Mucosa of stomach (tissue), 1 donor: ENCODE measurements around the gene LIN37.
"Not testable (repeated sequence)": the region's sequence is repeated elsewhere in the genome, so short reads cannot be mapped to it uniquely, and the experiment has no call there.

ENCODE experiments used
- H3K27me3 ChIP-seq: one replicate; pipeline ENCODE4 v1.7.0; 2013; ENCODE audit warnings: mild to moderate bottlenecking, low read length; ENCODE audit not compliant: control insufficient read depth, insufficient read depth
- H3K36me3 ChIP-seq: one replicate; pipeline ENCODE4 v1.7.0; 2013; ENCODE audit warnings: low read length; ENCODE audit not compliant: control insufficient read depth, insufficient read depth
- H3K4me1 ChIP-seq: one replicate; pipeline ENCODE4 v1.7.0; 2013; ENCODE audit warnings: mild to moderate bottlenecking, low read length; ENCODE audit not compliant: control insufficient read depth, insufficient read depth
- H3K4me3 ChIP-seq: one replicate; pipeline ENCODE4 v1.7.0; 2013; ENCODE audit warnings: low read length
- H3K9ac ChIP-seq: one replicate; pipeline ENCODE4 v1.7.0; 2013; ENCODE audit warnings: mild to moderate bottlenecking, low read length, moderate library complexity
- H3K9me3 ChIP-seq: one replicate; pipeline ENCODE4 v1.7.0; 2013; ENCODE audit warnings: mild to moderate bottlenecking, low read length, moderate library complexity; ENCODE audit not compliant: control insufficient read depth
- donor health status: Pancreatic carcinoma.

Gene LIN37

GRCh38 chr19:35723671-35724070 is 24.7 kb upstream of the LIN37 start:
- Histone ChIP-seq H3K36me3 (peaks cover 12% of the 10 kb centered on the region), H3K9ac (no peak overlapping the region), H3K4me1 (peaks cover 10% of the 10 kb centered on the region), H3K27me3 (no peaks in the 10 kb centered on the region), H3K4me3 (no peak overlapping the region), H3K9me3 (no peaks in the 10 kb centered on the region)

GRCh38 chr19:35724132-35724531 is 24.2 kb upstream of the LIN37 start:
- not testable (repeated sequence) for H3K9ac ChIP-seq

GRCh38 chr19:35724560-35724959 is 23.8 kb upstream of the LIN37 start:
- Histone ChIP-seq H3K4me1 (peaks cover under 1% of the 10 kb centered on the region), H3K9ac (no peak overlapping the region), H3K27me3 (no peaks in the 10 kb centered on the region), H3K36me3 (peaks cover 17% of the 10 kb centered on the region), H3K4me3 (no peak overlapping the region), H3K9me3 (no peaks in the 10 kb centered on the region)

More at GRCh38 chr19:35724132-35724531, 24.2 kb upstream of the LIN37 start:
- not testable (repeated sequence) for H3K4me3 ChIP-seq, H3K9me3 ChIP-seq, H3K4me1 ChIP-seq, H3K27me3 ChIP-seq
- peaks cover 15% of the 10 kb centered on the region for H3K36me3 ChIP-seq

- no peak overlapping the region for H3K4me3 ChIP-seq
- no peaks in the 10 kb centered on the region for H3K4me1 ChIP-seq
- no peaks in the 10 kb centered on the region for H3K27me3 ChIP-seq
- H3K9ac ChIP-seq: no peak overlapping the region
- peaks cover 24% of the 10 kb centered on the region for H3K36me3 ChIP-seq
- no peaks in the 10 kb centered on the region for H3K9me3 ChIP-seq
Measured at GRCh38 chr19:35725216-35725861, 23.0 kb upstream of the LIN37 start.

GRCh38 chr19:35727053-35727955 is 21.1 kb upstream of the LIN37 start:
- peaks cover 9% of the 10 kb centered on the region for H3K4me1 ChIP-seq
- peaks cover 26% of the 10 kb centered on the region for H3K36me3 ChIP-seq
- no peak overlapping the region for H3K4me3 ChIP-seq
- H3K9me3 ChIP-seq: no peaks in the 10 kb centered on the region
- no peak overlapping the region for H3K9ac ChIP-seq
- H3K27me3 ChIP-seq: no peaks in the 10 kb centered on the region

GRCh38 chr19:35727956-35728706 is 20.2 kb upstream of the LIN37 start:
- H3K9ac ChIP-seq: no peak overlapping the region

GRCh38 chr19:35729021-35729420 is 19.4 kb upstream of the LIN37 start:
- H3K4me3 ChIP-seq: no peak overlapping the region
- H3K9me3 ChIP-seq: no peaks in the 10 kb centered on the region
- peaks cover 9% of the 10 kb centered on the region for H3K4me1 ChIP-seq
- H3K9ac ChIP-seq: no peak overlapping the region
- H3K36me3 ChIP-seq: peaks cover 24% of the 10 kb centered on the region
- no peaks in the 10 kb centered on the region for H3K27me3 ChIP-seq

More at GRCh38 chr19:35727956-35728706, 20.2 kb upstream of the LIN37 start:
- Histone ChIP-seq H3K27me3 (no peaks in the 10 kb centered on the region), H3K4me3 (no peak overlapping the region), H3K9me3 (no peaks in the 10 kb centered on the region), H3K4me1 (peaks cover 9% of the 10 kb centered on the region), H3K36me3 (peaks cover 23% of the 10 kb centered on the region)

GRCh38 chr19:35729763-35730162 is 18.6 kb upstream of the LIN37 start:
- H3K4me3 ChIP-seq: no peak overlapping the region
- no peaks in the 10 kb centered on the region for H3K9me3 ChIP-seq
- peaks cover 25% of the 10 kb centered on the region for H3K36me3 ChIP-seq
- H3K27me3 ChIP-seq: no peaks in the 10 kb centered on the region
- H3K4me1 ChIP-seq: peaks cover 9% of the 10 kb centered on the region
- no peak overlapping the region for H3K9ac ChIP-seq

- H3K4me1 ChIP-seq: peaks cover 9% of the 10 kb centered on the region
- H3K9ac ChIP-seq: no peak overlapping the region
- no peaks in the 10 kb centered on the region for H3K9me3 ChIP-seq
Measured at GRCh38 chr19:35730326-35730725, 18.1 kb upstream of the LIN37 start.

GRCh38 chr19:35731353-35731752 is 17.0 kb upstream of the LIN37 start:
- H3K36me3 ChIP-seq: peaks cover 25% of the 10 kb centered on the region

More at GRCh38 chr19:35730326-35730725, 18.1 kb upstream of the LIN37 start:
- no peaks in the 10 kb centered on the region for H3K27me3 ChIP-seq
- no peak overlapping the region for H3K4me3 ChIP-seq
- peaks cover 25% of the 10 kb centered on the region for H3K36me3 ChIP-seq

GRCh38 chr19:35731779-35732405 is 16.5 kb upstream of the LIN37 start:
- Histone ChIP-seq H3K4me1 (peaks cover 9% of the 10 kb centered on the region), H3K36me3 (peaks cover 29% of the 10 kb centered on the region), H3K4me3 (no peak overlapping the region), H3K9ac (no peak overlapping the region), H3K9me3 (no peaks in the 10 kb centered on the region), H3K27me3 (no peaks in the 10 kb centered on the region)

More at GRCh38 chr19:35731353-35731752, 17.0 kb upstream of the LIN37 start:
- Histone ChIP-seq H3K4me3 (no peak overlapping the region), H3K9ac (peak overlapping the region; percentile 39), H3K9me3 (no peaks in the 10 kb centered on the region), H3K4me1 (peaks cover 9% of the 10 kb centered on the region), H3K27me3 (no peaks in the 10 kb centered on the region)
